ENCODE data around the gene GPBP1L1.

GPBP1L1 gene

GRCh38 chr1:45644661-45645060 is 41.7 kb downstream of the GPBP1L1 start:
- DNase-seq (ENCODE audit: extremely low spot score, insufficient read length, low read depth) (no peak), FAIRE-seq (no peak)

- DNase-seq (ENCODE audit: extremely low spot score, insufficient read length, low read depth) (no peak), FAIRE-seq (no peak)
Measured at GRCh38 chr1:45643978-45644377, 42.4 kb downstream of the GPBP1L1 start.

- no peak for FAIRE-seq
Measured at GRCh38 chr1:45643321-45643720, 43.0 kb downstream of the GPBP1L1 start.

GRCh38 chr1:45640293-45640692 is 46.0 kb downstream of the GPBP1L1 start:
- FAIRE-seq (no peak), DNase-seq (ENCODE audit: extremely low spot score, insufficient read length, low read depth) (no peak)

More at GRCh38 chr1:45643321-45643720, 43.0 kb downstream of the GPBP1L1 start:
- DNase-seq (ENCODE audit: extremely low spot score, insufficient read length, low read depth): no peak

- FAIRE-seq: no peak
Measured at GRCh38 chr1:45635211-45635610, 51.1 kb downstream of the GPBP1L1 start.

GRCh38 chr1:45630429-45630828 is 55.9 kb downstream of the GPBP1L1 start:
- FAIRE-seq: no peak
- DNase-seq (ENCODE audit: extremely low spot score, insufficient read length, low read depth): no peak

More at GRCh38 chr1:45635211-45635610, 51.1 kb downstream of the GPBP1L1 start:
- no peak for DNase-seq (ENCODE audit: extremely low spot score, insufficient read length, low read depth)

- DNase-seq (ENCODE audit: extremely low spot score, insufficient read length, low read depth) (no peak), FAIRE-seq (no peak)
Measured at GRCh38 chr1:45629035-45629434, 57.3 kb downstream of the GPBP1L1 start.

- FAIRE-seq: no peak
- no peak for DNase-seq (ENCODE audit: extremely low spot score, insufficient read length, low read depth)
Measured at GRCh38 chr1:45623972-45624371, 62.4 kb downstream of the GPBP1L1 start, which contains the start of gene CCDC17. Gene CCDC17 (minus strand): TSS chr1:45624054. CDS start chr1:45623909, 145 bp downstream.

GRCh38 chr1:45622524-45623394 is 63.6 kb downstream of the GPBP1L1 start:
- FAIRE-seq: no peak
- DNase-seq (ENCODE audit: extremely low spot score, insufficient read length, low read depth): no peak

- FAIRE-seq (no peak), DNase-seq (ENCODE audit: extremely low spot score, insufficient read length, low read depth) (no peak)
Measured at GRCh38 chr1:45621895-45622523, 64.3 kb downstream of the GPBP1L1 start.

- DNase-seq (ENCODE audit: extremely low spot score, insufficient read length, low read depth) (no peak), FAIRE-seq (no peak)
Measured at GRCh38 chr1:45621501-45621836, 64.9 kb downstream of the GPBP1L1 start.

- DNase-seq (ENCODE audit: extremely low spot score, insufficient read length, low read depth): no peak
- no peak for FAIRE-seq
Measured at GRCh38 chr1:45620588-45621500, 65.5 kb downstream of the GPBP1L1 start.

GRCh38 chr1:45619149-45619921 is 67.0 kb downstream of the GPBP1L1 start:
- FAIRE-seq: no peak
- DNase-seq (ENCODE audit: extremely low spot score, insufficient read length, low read depth): no peak

GRCh38 chr1:45617618-45618017 is 68.7 kb downstream of the GPBP1L1 start:
- FAIRE-seq (no peak), DNase-seq (ENCODE audit: extremely low spot score, insufficient read length, low read depth) (no peak)

- DNase-seq (ENCODE audit: extremely low spot score, insufficient read length, low read depth): no peak
- FAIRE-seq: no peak
Measured at GRCh38 chr1:45615885-45616284, 70.4 kb downstream of the GPBP1L1 start.

GRCh38 chr1:45612941-45613579 is 73.3 kb downstream of the GPBP1L1 start:
- DNase-seq (ENCODE audit: extremely low spot score, insufficient read length, low read depth) (no peak), FAIRE-seq (no peak)

- FAIRE-seq: no peak
- DNase-seq (ENCODE audit: extremely low spot score, insufficient read length, low read depth): no peak
Measured at GRCh38 chr1:45610589-45611226, 75.6 kb downstream of the GPBP1L1 start.

All from GM18507 (cell line).